ENCODE data around the gene MYCBP2.

GRCh38 chr13:77036279-77036678, 290.6 kb downstream of the MYCBP2 start:
- TF ChIP-seq CTCF (conservative IDR thresholded peaks at IDR 0.05 in 1 of 2, IDR thresholded peaks at IDR 0.05 in 1 of 2; ENCODE audit: extremely low read depth in 1 of 2, insufficient read depth in 1 of 2, low read depth in 1 of 2, low read length in 2 of 2), result no peak
- no peak for TF ChIP-seq EZH2 (IDR thresholded peaks at IDR 0.05; ENCODE audit: borderline replicate concordance, low read length)
